Left renal cortex interstitium (tissue), 4 donors: Measurements from ENCODE around the gene SORCS3. TPM values are rescaled to one million over a fixed set of nuclear protein-coding genes. Genes with fewer than 3 reads are reported as not detected.
"Not testable (repeated sequence)": the region's sequence is repeated elsewhere in the genome, so short reads cannot be mapped to it uniquely, and the experiment has no call there.

ENCODE experiments used
- DNase-seq, 4 donors: peaks; one replicate each; pipeline ENCODE4 v3.0.0-alpha.2; 2013; ENCODE audit warnings: low read depth in 4 of 4, low spot score in 2 of 4, missing footprints in 1 of 4
- polyA plus RNA-seq, 4 donors: library from polyadenylated mRNA; unstranded; fragments of 120-200 nt; gene quantifications; one replicate each; pipeline ENCODE4 v1.2.1, GENCODE V29; 2013; ENCODE audit not compliant: insufficient read length in 4 of 4

Gene SORCS3
- polyA plus RNA-seq, 4 donors, result 2.8 to 4.5 (median 3.8) TPM

DNA sequence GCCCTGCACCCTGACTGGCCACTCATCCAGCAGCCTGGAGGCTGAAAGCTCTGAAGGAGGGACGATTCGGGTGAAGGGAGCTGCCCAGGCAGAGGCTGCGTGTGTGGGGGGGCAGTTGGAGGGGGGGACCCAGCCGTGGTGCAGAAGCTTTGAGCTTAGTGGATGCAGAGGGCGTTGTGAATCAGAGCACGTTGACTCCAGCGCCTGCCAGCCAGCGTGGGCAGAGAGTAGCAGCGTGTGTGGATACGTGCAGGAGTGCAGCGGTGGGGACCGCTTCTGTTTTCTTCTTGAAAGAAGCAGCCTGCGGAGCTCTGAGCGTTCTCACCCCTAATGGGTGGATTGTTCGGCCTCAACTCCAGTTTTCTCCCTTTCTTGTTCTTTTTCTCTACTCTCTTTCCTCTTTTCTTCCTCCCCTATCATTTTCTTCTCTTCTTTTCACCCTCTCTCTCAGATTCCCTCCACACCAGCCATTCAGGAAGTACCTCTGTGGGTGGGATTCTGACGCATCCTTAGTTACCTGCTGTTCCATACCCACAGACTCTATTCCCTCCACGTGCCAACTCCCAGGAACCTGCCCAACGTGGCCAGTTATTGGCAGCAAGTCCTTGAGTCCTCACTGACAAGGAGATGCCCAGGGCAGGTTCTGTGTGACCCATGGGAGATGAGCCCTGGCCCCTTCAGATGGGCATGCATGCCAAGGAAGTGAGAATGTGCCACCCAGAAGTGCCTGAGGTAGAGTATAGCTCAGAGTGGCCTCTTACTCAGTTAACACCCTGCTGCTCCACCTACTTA lies 47.4 kb downstream of the SORCS3 start:
- no peak for DNase-seq

DNA sequence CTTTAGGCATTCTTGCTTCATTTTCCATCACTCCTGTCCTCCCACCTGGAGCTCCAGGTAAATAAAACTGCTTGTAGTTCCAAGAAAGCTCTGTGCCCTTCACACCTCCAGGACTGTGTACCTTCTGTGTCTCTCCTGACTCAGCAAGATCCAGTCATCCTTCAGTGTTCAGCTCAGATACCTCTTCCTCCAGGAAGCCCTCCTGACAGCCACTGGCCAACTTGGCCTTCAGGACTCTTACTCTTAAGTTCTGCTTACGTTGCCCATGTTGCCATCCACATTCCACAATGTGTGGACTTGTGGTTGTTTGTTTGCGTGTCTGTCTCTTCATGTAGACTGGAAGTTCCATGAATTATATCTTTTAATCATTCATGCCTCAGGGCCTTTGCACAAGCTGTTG lies 48.0 kb downstream of the SORCS3 start:
- no peak for DNase-seq

DNA sequence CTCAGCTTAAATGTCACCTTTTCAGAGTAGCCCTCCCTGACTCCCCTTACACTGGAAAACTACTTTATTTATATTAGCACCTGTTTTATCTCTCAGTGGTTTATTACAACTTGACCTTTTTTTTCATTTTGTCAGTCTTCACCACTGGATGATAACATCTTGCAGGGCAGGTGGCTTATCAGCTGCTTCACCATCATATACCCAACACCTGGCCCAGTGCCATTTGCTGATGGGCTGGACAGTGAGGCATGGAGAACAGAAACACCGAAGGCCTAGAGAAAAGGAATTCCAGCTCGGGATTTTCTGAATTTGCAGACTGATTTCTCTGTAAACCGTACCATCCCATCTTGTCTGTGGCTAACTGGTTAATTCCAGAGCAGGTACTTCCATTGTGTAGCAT lies 48.5 kb downstream of the SORCS3 start:
- DNase-seq, result no peak

DNA sequence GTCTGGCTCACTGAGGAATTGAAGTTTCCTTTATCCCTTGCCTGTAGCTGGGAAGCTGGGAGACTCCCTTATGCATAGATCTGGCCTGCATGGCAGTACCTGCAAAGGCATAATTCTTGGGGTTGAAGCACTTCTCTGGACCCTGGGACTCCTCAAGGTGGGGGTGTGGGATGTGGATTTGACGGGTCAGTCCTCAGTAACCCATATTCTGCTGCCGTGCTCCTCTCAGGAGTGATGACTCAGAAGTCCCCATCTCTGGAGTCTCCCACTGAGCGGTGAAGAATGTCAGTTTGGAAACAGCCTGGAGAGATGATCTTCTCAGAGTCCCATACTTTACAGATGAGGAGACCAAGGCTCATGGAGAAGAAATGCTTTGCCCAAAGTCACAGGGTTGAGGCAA lies 49.0 kb downstream of the SORCS3 start:
- DNase-seq, result no peak

DNA sequence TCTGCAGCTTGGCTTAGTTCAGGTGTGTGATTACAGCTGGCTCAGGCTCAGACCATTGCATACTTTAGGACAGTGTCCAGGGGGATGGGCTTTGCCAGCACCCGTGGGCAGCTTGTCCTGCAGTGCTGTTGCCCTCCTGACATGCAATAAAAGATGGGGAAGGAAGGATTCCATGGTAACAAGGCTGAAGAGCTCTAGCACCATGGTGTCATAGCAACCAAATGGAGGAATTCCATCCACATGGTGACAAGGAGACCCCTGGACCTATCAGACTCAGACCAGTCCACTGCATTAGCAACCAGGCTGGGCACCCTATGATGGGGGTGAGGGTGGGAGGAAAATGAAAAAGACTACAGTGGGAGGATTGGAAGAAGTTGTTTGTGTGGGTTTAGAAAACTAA lies 49.9 kb downstream of the SORCS3 start:
- DNase-seq, result no peak

DNA sequence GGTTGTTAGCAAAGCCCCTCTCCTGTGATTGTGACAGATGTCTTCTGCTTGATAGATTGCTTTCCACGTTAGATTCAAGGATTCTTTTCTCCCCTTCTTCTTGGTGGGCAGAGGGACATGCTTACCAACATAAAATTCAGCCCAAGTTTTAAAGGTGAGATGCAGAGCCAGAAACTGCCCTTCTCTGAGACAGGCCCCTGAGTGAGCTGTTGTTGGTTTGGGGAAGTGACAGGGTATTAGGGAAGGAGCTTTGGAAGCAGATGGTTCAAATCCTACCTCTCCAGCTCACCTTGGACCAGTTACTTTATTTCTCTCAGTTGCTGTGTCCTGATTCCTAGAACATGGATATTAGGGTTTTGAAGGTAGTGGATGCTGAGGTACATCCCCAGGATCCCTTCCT lies 53.0 kb downstream of the SORCS3 start:
- DNase-seq, result no peak

DNA sequence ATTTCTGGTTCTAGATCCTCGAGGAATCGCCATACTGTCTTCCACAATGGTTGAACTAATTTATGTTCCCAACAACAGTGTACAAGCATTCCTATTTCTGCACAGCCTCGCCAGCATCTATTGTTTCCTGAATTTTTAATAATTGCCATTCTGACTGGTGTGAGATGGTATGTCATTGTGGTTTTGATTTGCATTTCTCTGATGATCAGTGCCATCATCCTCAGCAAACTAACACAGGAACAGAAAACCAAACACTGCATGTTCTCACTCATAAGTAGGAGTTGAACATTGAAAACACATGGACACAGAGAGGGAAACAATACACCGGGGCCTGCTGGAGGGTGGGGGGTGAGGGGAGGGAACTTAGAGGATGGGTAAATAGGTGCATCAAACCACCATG lies 62.2 kb downstream of the SORCS3 start:
- DNase-seq, result not testable (repeated sequence)

DNA sequence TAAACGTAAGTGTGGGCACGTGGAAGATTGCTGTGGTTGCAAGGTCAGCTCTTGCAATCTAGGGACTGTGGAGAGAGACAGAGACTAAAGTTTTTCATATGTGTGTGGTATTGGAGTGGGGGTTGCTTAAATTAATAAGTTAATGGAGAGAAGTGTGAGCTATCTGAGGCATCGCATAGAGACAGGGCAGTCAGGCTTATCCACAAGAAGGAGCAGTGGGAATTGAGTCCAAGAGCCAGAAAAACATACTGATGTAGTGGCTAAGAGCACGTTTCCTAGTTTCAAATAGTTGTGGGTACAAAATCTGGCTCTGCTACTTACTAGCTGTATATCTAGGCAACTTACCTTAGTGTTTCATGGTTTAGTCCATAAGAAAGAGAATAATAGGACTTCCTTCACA lies 65.8 kb downstream of the SORCS3 start:
- DNase-seq, result no peak

DNA sequence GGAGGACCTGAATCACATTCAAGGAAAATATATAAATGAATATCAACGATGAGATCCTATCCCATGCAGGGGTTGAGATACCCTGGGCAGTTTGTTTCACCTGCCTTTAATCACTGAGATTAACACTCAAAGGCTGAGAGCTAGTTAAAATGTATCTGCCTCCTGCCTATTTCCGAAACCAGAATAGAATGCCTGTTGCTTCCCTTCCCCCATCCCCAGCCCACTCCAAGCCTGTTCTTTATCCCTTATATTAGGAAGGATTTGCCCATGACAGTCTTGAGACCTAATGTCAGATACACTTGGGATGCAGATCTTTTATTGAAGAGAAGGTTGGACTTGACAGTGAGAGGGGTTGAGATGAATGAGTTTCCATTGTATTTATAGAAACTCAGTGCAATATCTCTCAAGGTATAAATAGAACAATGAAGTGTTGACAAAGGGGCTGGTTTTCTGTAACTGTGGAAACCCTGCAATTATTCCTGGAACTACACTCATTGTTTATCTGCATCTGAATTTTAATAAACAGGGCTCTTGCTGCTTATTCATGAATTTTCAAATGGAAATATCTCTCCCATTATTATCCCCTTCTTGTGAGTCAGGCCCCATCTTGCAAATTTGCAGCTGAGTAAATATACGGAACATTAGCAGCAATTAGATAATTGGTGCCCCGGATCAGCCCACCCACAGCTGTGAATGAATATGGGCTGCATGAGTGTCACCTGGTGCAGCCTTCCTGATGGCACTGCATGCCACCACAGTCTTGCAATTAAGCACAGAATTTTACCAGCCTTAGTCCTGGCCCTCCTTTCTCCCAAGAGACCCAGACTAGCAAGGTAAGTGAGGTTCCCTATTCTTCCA lies 66.7 kb downstream of the SORCS3 start:
- DNase-seq, result no peak

DNA sequence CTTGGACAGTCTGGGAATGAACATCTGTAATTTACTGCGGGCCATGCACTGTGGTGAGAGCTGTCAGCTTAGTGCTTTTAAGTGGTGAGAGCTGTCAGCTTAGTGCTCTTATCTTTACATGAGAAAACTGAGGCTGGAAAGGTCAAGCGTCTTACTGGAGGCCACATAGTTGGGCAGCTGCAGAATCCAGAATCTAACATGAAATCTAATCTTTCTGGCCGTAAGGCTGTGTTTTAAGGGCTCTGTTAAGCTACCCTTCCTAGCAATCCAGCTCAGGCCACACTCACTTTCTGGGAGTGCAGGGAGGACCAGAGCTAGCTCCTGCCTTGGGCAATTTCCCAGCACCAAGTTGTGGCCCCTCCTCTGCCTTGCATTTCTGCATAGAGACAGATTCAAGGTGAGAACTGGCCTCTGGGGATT lies 70.2 kb downstream of the SORCS3 start:
- DNase-seq, result no peak

DNA sequence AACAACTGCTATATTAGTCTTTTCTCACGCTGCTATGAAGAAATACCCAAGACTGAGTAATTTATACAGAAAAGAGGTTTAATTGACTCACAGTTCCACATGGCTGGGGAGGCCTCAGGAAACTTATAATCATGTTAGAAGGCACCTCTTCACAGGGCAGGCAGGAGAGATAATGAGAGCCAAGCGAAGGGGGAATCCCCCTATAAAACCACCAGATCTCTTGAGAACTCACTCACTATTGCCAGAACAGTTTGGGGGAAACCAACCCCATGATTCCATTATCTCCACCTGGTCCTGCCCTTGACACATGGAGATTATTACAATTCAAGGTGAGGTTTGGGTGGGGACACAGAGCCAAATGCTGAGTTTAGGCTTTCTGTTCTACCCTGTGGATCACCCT lies 89.5 kb downstream of the SORCS3 start:
- not testable (repeated sequence) for DNase-seq

DNA sequence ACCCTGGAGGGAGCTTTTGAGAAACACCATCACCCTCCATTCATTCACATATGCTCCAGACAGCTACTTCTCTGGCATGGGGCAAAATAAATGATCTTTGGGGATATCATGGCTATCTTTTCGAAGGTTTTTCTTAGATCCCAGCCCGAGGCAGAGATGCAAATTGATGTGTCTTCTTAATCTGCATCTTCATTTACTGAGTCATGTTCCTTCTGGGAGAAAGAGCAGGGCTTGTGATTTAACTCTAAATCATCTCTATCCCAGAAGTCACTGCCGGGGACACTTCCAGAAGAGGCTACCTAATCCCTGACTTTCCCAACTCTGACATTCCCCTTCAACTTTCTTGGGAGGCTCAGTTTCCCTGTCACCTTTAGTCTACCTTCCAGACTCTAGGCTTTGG lies 90.1 kb downstream of the SORCS3 start:
- no peak for DNase-seq

DNA sequence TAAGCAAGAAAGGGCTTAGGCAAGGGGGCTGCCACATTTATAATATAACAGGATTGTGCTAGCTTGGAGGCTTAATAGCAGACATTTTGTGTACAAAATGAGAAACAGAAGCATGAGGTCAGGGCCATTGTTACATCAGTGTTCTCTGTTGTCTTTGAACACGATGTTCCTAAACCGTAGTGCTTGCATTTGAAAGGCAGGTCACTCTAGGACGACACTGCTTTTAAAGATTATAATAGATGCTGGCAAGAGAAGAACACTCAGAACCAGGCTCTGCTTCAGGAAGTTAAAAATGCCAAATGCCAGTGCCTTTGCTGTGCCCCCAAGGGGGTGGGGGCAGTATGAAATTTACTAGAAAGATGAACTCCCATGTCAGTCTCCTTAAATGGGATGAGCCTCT lies 91.1 kb downstream of the SORCS3 start:
- DNase-seq, result no peak

DNA sequence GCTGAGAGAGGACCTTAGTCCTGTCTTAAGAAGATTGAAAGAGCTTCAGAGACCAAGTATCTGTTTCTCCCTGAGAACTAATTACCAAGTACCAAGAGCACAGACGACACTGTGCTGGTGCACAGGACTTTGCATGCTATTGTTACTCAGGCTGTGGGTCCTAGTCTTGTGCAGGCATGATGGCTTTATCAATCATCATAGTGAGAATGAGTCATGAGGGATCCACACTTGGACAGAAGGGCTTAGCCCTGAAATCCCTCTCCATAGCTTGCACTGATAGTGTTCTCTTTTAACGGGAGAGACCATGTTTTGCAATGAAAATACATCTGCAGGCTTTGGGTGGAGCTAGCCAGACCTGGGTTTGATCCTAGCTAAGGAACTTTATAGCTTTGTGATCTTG lies 93.3 kb downstream of the SORCS3 start:
- DNase-seq, result no peak

DNA sequence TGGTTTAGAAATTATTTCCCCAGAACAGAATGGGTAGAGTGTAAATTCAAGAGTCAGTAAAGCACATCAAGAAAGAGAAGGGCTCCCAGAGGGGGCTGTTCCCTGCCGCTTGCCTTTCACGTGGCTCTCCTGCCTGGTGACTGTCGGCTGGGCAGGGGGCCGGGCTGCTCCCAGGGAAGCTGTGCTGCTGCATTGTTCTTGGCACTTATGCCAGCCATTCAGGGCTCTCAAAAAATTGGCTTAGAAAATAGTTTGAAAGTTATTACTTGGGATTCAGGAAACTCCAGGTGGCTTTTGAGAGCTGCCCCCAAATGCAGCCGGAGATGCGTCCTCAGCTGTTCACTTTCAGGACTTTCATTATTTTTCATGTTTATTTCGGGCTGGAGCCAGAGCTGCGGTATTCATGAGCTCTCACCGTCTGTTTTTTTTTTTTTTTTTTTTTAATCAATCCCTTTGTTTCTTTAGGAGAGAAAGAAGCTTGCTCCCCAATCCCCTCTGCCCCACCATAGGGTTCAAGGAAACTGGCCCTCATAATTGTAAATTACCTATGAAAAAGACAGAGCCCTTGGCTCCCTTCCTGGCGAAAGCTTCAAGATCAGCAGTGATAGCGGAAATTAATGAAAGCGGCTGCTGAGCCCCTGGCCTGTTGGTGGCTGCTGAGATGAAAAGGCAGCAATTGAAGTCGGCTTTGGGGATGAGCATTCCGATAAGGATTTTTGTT lies 94.1 kb downstream of the SORCS3 start:
- DNase-seq, result no peak

DNA sequence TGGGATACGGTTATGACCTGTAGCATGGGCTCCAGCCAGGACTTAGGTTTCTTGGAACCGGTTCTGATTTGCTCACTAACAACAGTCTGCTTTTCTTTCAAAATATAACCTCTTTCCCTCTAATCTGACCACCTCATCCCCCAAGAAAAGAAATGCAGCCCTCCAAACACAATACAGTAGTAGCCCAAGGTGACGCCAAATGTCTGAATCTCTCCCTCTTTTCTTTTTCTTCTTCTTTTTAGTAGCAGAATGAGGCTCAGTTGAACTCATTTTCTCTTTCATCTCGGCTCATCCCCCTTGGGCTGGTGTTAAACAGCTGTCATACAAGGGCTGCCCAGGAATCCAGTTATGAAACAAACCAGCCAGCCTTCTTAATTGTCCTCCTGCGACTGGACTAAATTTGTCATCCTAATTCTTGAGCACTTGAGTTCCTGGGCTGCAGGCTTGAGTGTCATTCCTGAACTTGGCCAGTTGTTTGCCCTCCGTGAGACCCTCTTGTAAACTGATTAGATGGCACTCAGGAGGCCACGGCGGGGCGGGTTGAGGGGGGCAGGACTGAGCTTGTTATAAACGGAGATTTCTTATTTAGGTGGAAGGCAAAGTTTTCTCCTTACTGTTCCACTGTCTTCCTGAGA lies 94.8 kb downstream of the SORCS3 start:
- DNase-seq, result no peak

DNA sequence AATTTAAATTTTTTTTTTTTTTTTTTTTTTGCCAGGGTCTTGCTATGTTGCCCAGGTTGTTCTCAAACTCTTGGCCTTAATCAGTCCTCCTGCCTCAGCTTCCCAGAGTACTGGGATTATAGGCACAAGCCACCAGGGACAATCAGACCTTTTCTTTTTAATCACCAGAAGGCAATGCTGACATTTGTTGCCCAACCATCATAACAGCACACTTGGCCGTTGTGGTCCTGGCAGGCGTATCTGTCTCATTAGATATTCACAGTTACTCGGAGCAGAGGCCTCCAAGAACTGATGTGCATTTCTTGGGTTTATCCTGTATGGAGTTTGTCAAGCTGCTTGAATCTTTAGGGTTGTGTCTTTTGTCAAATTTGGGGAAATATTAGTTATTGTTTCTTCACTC lies 100.0 kb downstream of the SORCS3 start:
- DNase-seq, result no peak

DNA sequence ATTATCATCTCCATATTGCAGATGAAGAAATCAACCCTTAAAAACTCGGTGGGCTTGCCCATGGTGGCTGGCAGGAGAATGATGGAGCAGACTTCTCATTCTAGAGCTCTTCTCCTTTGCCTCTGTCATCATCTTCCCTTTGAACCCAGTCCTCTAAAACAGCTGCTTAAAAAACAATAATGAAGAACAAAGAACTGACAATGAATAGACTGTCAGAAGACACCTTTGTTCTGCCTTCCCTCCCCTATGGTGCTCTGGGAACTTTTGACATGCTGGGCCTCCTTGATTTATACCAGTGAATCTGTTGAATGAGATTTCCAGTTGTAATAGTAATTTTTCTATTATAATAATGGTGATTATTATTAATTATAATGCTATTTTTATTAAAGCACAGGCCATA lies 103.0 kb downstream of the SORCS3 start:
- no peak for DNase-seq

DNA sequence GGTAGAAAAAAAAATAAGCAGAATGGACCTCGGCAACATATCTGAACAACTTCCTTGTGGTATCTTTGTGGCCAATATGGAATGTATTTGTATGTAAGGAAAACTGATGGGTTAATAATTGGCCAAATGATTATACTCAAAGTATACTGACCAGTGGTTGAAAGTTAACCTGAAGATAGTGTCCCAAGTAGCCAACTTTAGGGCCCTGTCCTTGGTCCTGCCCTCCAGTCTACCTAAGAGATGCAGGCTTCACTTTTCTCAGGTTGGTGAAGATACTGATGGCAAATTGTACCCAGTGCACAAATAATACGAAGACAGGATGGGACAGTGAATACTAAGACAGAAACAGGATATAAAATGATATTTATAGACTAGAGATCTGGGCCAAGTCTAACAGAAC lies 109.2 kb downstream of the SORCS3 start:
- no peak for DNase-seq

DNA sequence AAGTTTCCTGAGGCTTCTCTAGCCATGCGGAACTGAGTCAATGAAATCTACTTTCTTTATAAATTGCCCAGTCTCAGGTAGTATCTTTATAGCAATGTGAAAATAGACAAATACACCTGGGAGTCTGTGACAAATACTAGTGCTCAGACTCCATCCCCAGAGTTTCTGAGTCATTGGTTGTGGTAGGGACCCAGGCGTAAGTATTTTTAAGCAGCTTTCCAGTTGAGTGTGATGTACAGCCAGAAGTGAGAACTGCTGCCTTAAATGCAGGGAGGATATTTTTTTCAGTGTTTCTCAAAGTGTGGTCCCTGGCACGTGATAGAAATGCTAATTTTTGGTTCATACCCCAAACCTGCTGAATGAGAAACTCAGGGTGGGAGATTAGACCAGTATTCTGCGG lies 121.7 kb downstream of the SORCS3 start:
- DNase-seq, result no peak

DNA sequence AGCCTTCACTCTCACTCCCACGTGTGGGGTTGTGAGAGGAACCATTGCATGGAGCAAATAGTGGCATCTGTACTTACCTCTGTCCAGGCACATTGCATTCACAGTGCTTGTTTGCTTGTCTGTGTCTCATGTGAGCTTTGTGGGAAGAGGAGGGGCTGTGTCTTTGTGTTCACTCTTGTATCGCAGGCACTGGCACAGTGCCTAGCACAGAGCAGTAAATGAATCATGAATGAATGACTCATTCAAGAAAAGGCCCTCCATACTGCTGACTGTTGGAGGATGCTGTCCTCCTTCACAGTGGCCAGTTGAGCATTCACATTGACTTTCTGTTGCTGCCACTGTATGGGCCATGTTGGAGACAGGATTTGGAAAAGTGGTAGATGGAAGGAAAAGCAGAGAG lies 125.3 kb downstream of the SORCS3 start:
- no peak for DNase-seq
